HG03354 (cell line): ENCODE measurements around the gene PTPN14.
A peak's percentile ranks its signal among the peaks of the same experiment; 100 is the strongest.
"Not testable (repeated sequence)": the region's sequence is repeated elsewhere in the genome, so short reads cannot be mapped to it uniquely, and the experiment has no call there.

Experiments
- ATAC-seq: cut with Tn5 transposase; IDR thresholded peaks from one replicate; pipeline ENCODE4 v1.9.1; 2021; ENCODE audit warnings: mild to moderate bottlenecking; ENCODE audit not compliant: unreplicated experiment, poor library complexity, severe bottlenecking

The PTPN14 gene

DNA sequence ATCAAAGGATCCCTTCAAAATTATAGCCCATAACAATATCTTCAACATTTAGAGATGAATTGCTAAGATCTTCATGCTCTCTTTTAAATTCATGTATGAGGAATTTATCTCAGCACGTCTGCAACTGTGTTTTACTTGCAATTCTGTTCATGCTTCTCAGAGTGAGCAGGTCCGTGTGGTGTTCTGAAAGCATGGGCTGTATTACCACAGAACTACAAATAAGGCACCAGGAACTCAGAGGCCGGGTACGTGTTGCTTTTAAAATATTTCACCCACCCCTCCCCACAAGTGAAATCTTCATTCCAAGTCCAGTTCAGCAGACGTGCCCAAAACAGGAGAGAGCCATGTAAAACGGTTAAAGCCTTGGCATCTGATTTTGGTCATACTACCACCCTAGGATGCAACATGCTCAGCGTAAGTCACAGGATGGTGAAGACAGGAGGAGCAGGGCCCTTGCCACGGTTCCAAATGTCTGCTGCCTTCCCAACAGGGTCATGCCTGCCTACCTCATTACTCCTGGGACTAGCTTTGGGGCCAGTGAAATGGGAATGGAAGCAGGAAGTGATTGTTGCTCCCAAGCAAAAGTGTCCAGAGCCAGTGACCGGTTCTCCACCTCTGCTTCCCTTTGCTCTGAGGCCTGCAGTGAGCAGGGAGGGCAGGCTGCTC lies 133.7 kb downstream of the PTPN14 start:
- no peak for ATAC-seq

DNA sequence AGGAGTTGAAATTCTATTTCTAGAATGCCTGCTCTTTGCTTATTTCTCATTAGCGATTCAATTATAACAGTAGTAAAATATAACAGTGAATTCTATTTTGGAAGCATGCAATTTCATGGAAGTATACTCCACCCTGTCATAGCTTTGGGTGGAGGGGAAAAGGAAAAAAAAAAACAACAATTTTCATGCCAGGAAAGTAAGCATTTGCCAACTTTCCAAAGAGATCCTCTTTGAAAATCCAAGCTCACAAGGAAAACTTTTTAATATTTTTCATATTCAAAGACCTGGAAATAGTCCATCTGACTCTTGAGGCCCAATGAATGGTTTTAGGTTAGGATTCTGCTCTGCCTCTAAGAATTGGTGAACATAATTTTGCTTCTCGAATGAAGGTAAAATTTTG lies 134.5 kb downstream of the PTPN14 start:
- ATAC-seq: no peak

DNA sequence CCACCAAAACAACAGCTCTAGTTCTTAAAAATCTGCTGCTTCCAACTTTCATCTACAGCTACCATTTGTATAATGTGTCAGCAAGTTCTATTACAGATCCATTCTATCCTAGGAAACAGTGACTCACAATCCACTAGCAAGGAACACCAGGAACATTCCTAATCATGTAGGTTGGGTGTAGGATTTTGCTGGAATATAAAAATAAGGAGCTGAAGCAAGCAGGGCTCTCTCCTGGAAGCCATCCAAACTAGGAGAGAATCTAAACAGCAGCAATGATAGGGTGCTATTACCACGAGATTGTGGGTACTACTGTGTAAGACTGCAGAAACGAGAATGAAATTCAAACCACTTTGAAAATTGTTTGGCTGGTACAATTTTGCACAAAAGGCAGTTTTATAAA lies 135.0 kb downstream of the PTPN14 start:
- ATAC-seq: no peak

DNA sequence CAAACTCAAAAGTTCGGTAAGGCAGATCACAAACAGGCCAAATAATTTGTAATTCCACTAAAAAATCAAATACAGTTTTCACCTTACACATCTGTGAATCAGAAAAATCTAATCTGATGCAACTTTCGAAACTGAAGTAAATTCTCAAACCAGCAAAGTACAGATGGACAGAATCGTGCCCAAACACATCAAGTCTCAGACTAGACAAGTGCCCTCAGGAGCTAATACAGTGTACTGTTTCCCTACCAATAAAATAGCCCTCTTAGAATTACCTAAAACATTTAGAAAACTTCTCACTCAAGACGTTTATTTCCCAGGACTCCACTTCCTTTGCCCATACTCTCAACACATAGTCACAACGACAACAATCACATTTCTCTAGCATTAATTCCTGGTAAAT lies 136.3 kb downstream of the PTPN14 start:
- ATAC-seq: no peak

DNA sequence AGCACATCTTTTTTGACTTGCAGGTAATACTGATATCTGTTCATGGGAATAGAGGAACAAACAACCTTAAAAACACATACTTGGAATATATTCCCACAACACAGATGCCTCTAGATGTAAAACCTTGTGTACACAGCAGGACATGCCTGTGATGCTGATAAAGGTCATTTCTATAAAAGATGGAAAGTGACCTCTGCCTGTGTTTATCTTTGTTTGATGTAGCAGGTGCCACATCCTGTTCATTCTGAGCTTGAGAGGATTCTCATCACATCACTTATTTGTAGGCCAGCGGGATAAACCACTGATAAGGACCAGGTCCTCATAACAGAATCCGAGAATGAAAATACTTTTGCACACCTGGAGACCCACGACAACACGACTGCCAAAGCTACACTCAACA lies 136.7 kb downstream of the PTPN14 start:
- ATAC-seq: no peak

DNA sequence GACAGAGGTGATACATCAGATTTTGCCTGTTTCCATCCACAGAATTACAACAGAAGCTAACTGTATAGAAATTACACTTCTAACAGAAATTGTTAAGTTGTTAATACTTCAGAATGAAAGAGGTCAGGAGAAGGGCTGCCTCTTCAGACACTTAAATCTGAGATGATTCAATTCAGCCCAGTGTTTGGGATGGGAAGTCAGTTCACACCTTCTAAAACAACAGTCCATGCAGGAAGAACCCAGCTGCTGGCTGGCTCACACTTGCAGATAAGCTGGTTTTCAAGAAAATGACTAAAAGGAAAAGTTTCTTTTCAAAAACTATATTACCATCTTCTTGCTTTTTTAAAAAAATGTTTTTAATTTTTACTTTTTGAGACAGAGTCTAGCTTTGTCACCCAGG lies 138.1 kb downstream of the PTPN14 start:
- no peak for ATAC-seq

DNA sequence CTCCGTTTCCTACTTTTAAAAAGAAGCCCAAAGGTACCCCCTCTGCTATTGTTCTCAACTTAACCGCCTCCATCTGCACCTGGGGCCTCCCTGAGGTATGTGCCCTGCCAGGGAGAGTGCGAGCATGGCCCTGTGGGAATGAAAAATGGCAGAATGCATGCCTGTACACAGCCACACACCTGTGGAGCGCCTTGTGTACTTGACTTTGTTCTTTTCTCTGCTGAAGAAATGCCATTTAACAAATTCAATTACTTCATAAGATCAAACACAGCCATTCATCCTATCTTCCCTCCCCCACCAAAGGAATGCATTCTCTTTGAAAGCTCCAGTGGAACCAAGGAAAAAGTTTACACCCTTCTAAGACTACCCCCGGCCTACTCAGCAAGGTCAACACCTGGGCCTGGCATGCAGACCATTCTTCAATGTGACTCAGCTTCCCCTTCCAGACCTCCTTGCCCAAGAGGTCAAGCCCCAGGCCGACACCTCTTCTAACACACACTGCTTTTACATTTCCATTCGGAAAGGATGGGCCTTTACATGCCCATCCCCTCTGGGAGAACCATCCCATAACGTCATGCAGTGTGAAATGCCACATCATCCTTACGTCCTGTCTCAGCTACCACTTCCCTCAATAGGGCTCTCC lies 146.7 kb downstream of the PTPN14 start:
- peak; percentile 53 for ATAC-seq

DNA sequence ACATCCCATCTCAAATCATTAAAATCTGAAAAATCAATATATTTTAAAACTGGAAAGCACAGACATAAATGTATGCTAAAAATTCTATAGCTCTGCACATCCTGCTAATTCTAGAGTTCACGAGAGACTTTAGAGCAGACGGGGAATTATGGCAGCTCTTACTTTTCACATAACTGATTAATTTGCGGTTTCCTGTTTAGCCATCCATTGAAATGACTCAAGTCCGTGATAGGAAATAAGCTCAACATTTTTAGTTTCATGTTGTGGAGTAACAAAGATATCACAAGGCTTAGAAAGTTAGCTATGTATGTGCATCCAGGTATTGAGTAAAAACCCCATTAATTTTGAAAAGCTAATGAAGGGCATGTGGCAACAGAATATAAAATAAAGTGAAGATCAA lies 147.2 kb downstream of the PTPN14 start:
- ATAC-seq: peak; percentile 94

DNA sequence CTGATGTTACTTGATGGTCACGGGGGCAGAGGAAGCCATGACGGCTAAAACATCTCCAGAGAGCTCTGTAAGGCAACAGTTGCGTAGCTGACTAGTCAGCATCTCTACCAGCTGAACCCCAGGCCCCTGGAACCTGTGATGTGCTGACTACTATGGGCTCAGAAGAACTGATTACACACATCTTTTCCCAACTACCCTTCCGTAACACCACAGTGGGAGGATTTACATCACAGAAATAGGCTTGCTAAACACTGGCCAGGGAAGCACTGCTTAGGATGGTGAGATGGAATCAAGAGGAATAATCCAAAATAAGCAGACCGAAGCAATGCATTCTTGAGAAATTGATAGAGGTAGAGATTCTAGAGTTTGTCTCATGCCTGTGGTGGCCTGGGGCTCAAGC lies 148.0 kb downstream of the PTPN14 start:
- ATAC-seq: no peak

DNA sequence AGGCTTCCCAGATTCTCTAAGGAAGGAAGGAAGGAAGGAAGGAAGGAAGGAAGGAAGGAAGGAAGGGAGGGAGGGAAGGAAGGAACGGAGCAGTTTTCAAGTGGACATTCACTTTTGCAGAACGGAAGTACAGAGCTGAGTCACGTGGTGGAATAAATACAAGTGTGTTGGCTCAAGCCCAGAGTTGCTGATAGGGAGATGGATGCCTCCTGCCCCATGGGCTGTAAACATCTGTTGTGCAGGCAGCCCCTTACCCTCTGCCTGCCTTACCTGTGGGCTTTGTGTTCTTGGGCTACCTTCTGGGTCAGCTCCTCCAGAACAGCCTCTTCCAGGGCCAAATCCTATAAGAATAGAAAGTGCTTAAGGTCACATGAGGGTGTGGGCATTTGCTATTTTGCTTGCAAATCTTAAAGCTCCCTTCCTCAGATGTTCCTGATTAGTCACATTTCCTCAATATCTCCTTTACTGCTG lies 148.8 kb downstream of the PTPN14 start:
- ATAC-seq: no peak

DNA sequence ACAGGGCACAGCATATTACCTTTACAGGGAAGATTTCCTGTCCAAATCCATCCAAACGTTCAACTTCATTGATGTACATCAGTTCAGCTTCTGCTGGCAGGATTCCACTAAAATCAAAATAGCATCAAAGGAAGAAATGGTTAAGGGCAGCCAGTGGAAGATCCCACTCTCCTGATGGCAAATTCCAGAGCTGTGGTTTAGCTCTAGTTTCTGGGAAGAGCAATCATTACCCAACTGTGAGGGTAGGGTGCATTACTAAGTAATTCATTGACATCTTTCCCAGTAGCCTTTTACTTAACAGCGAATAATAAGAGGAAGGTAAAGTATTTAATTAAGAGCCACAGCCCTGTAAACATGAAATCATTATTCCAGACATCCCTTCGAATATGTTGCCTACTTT lies 149.7 kb downstream of the PTPN14 start:
- no peak for ATAC-seq

DNA sequence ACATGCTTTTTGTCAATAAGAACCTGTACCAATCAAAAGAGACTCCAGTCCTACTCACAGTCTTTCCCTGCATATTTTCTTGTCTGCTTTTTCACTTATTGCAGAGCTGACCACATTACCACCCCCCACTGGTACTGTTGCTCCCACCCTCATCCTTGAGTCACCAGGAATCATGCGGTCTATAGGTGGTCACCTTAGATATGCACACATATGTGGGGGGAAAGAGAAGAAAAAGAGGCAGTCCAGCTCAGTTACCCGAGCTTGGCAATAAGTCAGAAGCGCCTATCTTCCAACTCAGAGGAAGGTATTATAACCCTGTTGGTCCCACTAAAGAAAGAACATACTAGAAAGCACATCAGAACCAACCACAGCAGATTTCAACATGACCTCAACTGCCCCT lies 151.3 kb downstream of the PTPN14 start:
- no peak for ATAC-seq

DNA sequence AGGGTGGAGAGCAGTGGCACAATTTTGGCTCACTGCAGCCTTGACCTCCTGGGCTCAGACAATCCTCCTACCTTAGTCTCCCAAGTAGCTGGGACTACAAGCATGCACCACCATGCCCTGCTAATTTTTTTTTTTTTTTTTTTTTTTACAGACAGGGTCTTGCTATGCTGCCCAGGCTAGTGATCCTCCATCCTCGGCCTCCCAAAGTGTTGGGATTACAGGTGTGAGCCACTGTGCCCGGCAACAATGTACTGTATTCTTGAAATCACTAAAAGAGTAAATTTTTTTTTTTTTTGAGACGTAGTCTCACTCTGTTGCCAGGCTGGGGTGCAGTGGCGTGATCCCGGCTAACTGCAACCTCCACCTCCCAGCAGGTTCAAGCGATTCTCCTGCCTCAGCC lies 152.9 kb downstream of the PTPN14 start:
- no peak for ATAC-seq

DNA sequence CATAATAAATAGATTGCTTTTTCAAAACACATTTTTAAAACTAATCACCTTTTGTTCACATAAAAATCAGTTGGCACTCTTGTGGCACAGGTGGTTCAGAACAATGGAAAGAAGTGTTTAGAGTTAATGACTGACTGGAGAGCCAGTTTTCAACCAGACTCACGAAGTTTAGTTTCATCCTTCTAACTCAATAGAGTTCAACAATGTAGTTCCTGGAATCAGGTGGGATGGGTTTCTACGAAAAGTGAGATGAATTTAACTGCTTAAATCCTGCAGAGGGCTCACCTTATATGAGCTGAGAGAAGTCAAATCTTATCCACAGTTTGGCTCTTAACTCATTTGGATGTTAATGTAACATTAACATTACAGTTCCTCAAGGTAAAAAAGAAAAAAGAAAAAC lies 153.9 kb downstream of the PTPN14 start:
- ATAC-seq: no peak

DNA sequence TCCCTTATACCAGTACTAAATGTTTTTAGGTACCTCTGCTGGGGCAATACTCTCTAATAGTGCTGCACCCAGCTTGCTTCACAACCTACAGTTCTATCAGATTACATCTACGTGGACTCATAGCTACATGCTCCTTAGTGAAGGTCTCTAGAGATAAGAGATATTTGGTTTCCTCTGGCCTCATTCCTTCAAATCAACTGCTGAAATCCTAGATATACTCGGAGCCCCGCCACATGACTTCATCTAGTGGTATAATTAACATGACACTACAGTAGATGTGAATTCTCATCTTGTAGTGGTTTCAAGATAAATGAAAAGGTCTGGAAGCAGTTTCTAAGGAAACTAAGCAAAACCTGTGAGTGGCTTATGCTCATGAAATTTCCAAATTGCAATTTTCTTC lies 155.1 kb downstream of the PTPN14 start:
- no peak for ATAC-seq

DNA sequence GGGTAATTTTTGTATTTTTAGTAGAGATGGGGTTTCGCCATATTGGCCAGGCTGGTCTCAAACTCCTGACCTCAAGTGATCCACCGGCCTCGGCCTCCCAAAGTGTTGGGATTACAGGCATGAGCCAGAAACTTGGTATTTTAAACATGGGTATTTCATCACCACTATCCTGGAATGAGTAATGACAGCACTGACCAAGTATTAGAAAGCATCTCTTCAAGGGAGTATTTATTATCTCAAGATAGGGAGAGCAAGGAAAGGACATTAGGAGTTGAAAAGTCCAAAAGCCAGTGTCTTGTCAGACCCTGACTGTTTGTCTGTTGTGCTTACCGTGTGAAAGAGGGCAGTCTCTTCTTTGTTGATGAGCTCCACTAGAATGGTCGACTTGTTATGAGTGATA lies 156.8 kb downstream of the PTPN14 start:
- ATAC-seq: not testable (repeated sequence)

DNA sequence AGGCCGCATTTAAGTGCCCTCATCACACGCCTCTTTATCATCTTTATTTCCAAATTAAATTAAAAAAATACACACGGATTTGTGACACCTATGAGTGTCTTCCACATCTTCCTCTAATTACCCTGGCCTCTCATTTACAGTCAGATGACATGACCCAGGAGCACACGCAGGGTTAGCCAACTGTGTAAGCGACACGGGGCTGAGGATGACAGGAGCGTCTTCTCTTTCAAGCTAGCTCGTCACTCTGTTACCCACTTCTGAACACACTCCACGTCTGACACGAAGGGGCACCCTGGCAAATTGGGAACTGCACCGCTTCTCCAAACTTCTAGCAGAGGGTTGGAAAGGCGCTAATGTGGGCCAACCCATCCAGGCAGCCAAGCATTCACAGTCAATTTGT lies 158.3 kb downstream of the PTPN14 start:
- no peak for ATAC-seq

DNA sequence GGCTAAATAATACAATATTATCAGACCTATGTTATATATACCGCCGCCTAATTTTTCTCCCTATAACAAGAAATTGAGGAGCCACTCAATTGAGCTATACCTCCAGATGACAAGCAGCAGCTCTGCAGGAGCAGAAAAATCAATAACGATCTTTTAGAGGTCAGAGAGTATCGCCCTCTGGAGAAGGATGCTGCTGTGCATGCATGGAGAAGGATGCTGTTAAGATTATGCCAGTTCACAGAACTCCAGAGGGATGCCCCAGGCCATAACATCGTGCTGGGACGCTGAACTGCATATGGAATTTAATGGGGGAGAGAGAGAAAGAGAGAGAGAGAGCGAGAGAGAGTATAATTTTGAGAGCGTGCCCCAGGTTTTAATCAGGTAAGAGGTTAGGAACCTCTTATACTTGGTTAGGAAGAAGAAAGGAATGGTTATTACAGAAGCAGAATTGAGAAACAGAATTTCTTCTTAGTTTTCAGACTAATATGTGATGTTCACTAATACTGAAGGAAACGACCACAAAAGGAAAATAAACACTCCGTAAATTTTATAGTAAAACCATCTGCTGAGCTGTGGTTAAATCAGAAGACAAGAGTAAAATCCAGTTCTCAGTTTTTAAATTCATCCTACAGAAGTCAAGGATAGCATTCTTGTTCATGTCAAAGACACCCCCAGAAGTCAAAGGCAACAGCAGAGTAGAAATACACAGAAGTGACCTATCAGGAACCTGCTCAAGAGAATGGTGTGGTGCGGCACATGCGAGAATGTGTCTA lies 159.3 kb downstream of the PTPN14 start:
- ATAC-seq: no peak

DNA sequence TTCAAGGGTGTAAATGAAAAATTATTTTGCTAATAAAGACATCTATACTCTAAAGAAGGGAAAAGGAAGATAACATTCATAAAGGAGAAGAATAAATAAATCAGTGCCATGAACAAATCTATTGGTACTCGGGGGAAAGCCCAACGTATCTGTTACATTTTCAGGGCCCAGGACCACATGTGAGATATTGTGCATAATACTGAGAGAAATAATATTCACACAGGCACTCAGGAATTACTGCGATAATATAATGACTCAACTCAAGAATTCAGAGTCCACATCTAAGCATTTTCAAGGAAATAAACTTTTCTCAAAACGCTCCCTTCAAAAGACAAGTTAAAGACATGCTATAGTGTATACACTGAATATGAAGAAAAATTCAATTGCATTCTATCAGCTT lies 161.7 kb downstream of the PTPN14 start:
- no peak for ATAC-seq

DNA sequence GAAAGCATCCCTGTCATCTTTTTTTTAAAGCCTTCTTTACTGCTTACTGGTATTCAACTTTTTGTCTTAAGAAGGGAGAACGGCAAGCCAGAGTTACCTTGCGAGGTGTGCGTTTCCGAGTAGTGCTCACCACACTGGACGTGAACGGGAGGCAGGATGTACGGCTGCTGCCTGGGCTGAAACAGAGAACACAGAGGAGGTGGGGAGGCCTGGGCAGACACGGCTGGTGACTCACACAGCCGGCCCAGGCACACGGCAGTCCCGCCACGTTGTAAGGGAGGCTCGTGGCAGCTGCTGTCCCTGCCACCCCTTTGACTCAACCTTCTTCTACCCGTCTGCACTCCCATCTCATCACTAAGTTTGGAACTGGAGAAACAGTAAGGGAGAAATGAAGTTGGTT lies 164.7 kb downstream of the PTPN14 start:
- ATAC-seq: no peak

DNA sequence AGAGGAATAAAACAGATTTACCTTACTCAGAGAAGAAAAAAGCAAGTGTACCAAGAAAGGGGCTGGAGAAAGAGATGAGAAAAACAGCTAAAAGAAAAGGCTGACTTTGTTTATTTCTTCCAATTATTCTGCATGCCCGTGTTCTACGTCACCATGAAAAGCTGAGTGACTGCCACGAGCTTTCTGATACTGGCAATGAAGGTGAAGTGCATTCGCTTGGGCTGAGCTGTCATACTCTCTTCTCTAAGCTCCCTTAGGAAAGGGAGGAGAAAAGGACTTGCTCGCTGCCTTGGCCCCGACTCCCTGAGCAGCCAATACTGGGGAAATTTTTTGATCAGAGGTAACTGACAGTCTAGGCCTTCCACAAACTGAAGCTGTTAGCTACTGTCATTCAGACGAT lies 165.1 kb downstream of the PTPN14 start:
- ATAC-seq: no peak
